Measurements from ENCODE around the gene RFX1.

DNA sequence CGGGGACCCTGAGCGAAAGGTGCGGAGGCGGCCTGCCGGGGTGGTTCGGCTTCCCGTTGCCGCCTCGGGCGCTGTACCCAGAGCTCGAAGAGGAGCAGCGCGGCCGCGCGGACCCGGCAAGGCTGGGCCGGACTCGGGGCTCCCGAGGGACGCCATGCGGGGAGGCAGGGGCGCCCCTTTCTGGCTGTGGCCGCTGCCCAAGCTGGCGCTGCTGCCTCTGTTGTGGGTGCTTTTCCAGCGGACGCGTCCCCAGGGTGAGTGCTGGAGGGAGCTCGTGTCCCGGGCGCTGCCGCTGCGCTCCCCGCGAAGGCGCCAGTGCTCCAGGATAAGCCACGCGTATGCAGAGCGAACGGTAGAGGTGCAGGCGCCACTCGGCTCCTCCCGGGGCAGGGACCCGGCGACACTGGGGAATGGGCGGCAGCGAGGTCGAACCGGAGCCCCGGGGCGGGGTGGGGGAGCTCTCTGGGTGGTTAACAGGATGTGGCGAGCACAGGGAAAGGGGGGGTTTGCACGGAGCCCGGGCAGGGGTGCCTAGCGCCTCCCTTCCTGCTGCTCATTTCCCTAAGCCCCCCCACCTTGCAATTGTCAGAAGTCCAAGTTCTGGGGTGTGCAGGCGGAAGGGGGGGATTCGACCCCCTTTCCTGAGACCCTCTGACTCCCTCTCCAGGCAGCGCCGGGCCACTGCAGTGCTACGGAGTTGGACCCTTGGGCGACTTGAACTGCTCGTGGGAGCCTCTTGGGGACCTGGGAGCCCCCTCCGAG lies 25.8 kb upstream of the RFX1 start, which contains the start of gene IL27RA:
- no peak for TF ChIP-seq EZH2phosphoT487 (IDR thresholded peaks at IDR 0.05; ENCODE audit: borderline replicate concordance, low read length)
- TF ChIP-seq, protein P1, sequence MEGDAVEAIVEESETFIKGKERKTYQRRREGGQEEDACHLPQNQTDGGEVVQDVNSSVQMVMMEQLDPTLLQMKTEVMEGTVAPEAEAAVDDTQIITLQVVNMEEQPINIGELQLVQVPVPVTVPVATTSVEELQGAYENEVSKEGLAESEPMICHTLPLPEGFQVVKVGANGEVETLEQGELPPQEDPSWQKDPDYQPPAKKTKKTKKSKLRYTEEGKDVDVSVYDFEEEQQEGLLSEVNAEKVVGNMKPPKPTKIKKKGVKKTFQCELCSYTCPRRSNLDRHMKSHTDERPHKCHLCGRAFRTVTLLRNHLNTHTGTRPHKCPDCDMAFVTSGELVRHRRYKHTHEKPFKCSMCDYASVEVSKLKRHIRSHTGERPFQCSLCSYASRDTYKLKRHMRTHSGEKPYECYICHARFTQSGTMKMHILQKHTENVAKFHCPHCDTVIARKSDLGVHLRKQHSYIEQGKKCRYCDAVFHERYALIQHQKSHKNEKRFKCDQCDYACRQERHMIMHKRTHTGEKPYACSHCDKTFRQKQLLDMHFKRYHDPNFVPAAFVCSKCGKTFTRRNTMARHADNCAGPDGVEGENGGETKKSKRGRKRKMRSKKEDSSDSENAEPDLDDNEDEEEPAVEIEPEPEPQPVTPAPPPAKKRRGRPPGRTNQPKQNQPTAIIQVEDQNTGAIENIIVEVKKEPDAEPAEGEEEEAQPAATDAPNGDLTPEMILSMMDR (IDR thresholded peaks at IDR 0.05; ENCODE audit: low read depth, low read length, poor library complexity, severe bottlenecking): peak; percentile 90

Measured in DOHH2 (cell line).